RPMI8226 (cell line): Measurements from ENCODE around the gene ABCC12.

ENCODE experiments used
- DNase-seq: peaks from one replicate; pipeline ENCODE4 v3.0.0-alpha.2; 2015

Gene ABCC12

DNA sequence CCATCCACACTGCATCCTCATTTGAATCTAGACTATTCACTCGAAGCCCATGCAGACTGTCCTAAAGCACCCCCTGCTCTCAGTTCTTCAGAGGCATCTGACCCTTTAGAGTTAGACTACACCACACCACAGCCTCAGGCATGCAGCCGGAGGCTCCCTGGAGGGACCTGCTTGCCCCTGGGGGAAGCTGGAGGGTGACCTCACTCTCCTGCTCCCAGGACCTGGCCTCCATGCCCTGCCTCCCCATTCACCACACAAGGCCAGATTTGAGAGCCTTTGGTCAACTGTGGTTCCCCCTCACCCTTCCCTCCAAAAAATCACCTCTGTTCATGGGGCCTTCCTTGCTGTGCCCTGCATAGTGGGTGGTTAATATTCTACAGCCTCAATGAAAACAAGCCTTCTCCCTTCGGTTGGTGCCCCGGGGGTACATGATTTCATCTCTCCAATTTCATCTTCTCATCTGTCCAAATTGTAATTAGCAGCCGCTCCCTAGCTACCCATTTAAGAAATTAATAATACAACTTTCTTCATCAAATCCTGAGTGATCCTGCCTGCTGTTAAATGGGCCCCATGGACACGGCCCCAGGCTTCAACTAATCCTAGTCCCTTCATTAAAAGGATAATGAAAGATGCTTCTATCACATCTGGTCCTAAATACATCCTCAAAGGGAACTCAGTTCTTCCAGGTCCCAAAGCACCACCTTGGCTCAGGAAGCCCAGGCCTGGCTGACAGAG lies 24.4 kb downstream of the ABCC12 start:
- no peak for DNase-seq

DNA sequence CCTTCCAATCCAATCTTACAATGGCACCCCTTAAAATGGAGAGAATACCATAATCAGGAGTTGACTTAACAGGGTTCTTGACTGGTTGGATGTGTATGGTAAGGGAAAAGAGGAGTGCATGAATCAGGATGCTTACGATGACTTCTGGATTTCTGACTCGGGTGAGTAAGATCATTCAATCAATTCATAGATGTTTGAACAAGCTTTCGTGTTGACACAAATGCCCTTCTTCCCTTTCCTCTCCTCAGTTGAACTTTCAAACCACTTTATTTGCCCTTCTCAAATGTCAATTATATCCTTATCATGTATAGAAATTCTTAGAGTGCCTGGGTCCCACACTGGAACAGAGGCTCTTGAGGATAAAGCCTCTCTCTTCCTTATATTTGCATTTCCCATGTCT lies 25.9 kb downstream of the ABCC12 start:
- no peak for DNase-seq

DNA sequence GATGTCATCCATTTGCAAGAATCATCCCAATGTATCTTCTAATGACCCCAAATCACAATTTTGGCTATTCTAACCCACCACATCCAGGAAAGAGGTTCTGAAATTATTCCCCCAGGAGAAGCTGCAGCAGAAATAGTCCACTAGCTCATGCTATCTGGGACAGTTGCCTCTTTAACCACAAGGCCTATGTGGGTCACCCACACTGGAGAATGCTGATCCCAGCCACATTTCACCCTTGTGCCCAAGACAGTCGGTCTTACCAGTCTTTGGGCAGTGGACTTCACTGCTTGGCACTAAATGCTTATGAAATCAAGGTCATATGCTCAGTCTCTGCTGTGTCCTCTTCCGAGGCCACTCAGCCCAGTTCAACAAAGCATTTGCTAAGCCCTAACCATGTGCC lies 27.0 kb downstream of the ABCC12 start:
- DNase-seq = no peak

DNA sequence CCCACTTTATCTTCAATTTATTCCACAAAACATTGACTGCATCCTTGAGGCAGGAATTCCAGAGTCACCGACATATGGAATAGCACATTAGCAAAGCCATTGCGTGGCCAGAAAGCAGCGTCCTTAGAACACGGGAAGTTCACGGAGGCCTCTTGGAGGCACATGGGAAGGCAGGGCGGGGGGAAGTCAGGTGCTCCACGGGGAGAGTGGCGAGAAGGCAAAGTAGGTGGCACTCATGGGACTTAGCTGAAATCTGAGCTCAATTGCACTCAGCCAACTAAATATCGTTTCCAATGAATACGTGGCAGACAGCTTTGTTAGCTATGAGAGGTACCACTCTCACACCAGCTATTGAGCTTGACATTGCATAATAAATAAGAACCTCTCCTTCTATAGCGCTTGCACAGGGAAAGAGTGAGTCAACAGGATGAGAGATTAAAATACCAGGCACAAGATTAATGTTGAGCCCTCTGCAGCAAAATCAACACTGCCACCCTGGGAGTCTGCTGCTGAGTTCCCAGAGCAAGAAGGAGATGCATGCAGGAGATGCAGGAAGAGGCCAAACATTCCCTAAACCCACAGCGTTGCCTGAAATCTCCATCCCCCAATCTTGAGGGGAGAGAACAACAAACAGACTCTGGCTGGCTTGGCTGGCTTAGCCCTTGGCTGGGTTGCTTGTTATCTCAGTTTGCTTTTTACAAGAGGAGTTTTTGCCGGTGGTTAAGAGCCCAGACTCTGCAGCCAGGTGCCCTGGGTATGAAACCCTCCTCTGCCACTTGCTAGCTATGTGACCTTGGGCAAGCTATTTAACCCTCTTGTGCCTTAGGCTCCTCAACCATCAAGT lies 28.8 kb downstream of the ABCC12 start:
- no peak for DNase-seq

DNA sequence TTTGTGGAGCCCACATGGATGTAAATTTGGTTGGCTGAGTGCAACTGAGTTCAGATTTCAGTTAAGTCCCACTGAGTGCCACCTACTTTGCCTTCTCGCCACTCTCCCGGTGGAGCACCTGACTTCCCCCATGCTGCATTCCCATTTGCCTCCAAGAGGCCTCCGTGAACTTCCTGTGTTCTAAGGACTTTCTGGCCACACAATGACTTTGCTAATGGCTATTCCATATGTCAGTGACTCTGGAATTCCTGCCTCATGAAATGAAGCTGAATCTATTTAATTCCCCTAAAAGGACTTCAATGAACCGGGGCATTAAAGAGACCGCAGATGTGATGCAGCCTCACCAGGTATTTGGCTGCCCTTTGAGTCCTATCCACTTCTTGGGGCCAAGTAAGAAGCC lies 29.9 kb downstream of the ABCC12 start:
- DNase-seq = no peak

DNA sequence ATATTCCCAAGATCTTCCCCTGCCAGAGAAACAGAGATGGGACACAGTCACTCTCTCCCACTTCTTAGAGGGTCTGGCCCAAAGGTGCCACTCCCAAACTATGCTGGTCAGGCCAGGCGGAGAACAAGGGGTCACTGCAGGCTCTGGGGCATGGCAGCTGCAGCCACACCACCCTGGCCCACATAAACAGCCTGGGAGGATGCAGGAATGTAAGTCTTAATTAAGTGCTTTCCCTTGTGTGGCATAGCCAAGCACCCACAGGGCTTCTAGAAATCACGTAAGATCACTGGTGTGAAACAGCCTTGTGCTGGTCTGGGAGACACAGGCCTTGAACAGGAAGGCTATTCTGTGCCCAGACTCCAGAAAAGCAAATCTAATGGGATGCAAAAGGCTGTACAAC lies 31.5 kb downstream of the ABCC12 start:
- no peak for DNase-seq

DNA sequence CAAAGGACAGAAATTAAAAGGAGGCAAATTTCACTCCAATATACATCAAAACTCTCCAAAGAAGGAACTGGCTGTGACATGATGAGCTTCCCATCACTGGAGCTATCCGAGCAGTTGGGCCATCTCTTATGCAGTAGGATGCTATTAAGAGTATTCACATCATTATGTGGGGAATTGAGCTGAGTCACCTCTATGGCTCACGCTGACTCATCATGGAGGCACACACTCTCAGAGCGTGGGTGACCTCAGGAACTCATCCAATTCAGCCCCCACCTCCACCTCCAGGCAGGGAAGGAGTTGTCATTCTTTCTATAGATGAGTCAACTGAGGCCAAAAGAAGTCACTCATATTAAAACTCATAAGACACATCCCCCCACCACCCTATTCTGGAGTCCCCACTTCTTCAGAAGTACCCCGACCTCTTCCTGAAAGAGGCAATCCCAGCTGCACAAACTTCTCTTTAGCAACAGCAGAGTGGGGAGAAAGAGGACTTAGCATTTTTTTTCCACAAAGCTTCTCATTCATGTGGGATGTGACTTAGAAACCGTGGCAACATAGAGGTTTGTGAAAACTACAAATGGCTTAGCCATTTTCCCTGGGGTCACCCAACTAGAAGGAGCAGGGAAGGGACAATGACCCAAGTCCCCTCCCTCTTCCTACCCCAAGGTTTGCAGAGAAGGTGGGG lies 32.5 kb downstream of the ABCC12 start:
- DNase-seq = no peak

DNA sequence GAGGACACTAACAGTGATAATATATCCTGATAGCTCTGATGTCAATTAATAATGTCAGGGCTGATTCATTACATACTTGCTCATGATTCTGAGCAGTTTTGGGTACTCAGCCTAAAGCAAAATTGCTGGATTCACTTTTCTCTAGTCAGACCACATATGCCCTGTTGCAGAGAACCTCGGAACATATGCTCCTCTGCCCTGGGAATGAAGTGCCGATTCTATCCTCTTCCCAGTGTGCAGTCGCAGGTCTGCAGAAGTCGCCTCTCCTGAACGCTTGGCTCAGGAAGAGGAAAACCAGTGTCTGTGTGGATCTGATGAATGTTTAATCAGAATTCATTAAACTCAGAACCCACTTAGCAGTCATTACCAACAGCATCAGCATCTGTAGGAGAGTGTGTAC lies 34.5 kb downstream of the ABCC12 start:
- DNase-seq = no peak

DNA sequence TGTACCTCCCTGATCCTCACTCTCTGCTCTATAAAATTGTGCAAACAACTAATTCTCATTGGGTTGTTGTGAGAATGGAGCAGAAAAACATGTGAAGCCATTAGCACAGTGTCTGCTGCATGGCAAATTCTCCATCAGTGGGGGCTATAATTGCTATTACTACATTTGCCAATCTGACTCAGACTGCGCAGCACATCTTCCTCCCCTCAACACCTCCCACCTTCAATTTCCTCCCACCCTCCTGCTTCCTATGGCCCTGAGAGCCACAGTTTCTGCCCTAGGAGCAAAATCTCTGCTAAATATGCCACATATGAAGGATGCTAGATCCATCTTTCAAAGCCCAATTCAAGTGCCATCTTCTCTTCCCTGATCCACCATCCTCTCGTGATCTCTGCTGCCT lies 37.0 kb downstream of the ABCC12 start:
- no peak for DNase-seq

DNA sequence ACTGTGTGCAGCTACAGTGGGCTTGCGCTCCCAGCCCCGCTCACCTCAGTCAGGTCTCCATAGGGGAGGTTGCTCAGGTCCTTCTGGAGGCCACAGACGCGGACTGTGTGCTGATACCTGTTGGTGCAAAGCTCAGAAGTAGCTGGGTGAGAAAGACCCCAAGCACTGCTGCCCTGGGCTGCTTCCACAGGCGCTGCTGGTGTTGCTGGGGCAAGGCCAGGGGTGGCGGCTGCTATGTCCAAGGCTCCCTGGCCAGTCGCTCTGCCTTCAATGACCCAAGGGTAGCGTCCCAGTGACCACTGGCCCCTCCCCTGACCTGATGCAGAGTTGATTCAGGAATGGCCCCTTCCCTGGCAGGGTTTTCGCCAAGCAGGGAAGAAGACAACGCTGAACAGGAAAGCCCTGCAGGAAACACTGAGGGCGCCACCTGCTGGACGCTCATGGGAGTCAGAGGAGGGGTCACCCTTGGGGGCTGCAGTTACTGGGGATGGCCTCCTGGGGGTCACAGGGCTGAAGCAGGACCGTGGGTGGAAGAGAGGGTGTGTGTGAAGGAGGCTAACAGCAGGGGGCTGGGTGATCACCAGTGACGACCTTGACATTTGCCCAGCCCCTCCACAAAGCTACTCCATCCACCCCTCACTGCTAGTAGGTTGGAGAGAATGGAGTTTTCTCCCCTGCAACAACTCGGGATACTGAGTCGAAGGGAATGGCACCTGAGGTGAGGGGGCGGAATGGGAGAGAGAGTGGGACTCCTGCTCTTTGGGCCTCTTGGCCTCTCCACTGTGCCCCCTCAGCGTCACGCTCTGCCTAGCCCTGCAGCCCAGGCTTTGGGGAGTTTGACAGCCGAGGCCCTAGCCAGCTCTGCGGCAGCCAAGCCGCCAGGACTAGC lies 38.3 kb downstream of the ABCC12 start:
- peak; percentile 69 for DNase-seq

DNA sequence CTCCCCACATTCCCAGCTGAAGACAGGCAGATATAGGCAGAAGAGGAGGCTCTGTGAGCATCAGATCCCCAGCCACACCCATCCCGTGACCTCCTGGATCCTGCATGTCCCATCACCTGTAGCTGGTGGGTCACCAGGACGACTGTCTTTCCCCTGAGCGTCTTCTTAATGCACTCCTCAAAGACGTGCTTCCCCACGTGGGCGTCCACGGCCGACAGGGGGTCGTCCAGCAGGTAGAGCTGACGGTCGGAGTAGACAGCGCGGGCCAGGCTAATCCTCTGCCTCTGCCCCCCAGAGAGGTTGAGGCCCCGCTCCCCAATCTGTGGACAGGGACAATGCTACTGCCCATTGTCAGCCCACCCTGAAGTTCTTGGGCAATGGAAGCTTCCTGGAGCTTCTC lies 40.5 kb downstream of the ABCC12 start:
- DNase-seq = no peak

DNA sequence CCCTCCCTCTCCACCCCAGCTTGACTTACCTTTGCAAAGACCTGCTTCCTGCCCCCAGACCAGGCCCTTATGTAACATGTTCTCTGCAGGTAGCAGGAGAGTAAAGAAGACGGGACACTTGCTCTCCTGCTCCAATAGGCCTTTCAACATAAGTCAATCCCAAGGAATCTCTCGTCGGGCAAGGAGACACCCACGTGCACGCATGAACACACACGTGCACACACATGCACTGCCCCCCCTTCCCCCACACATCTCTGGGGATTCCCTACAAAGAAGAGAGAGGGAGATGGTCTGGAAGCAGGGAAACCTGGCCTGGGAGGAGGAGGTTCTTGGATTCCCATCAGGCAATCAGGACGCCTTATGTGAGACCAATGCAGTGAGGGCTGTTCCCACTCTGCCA lies 41.4 kb downstream of the ABCC12 start:
- DNase-seq = no peak

DNA sequence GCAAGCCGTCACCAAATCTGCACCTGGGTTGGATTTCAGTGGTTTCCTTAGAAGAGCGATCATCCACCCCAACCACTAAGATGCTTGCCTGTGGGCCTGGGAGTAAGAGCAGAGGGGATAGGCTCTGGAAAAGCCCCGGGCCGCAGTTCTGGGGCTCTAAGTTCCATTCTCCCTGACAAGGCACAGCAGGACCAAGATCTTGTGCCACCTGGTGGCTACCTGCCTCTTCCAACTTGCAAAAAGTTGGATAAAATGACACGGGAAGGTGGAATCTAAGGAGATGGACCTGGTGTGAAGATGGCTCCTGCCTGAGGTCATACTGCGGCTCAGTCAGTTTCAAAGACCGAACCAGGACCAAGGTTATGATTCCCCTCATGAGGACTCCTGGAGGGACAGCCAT lies 42.3 kb downstream of the ABCC12 start:
- DNase-seq = no peak

DNA sequence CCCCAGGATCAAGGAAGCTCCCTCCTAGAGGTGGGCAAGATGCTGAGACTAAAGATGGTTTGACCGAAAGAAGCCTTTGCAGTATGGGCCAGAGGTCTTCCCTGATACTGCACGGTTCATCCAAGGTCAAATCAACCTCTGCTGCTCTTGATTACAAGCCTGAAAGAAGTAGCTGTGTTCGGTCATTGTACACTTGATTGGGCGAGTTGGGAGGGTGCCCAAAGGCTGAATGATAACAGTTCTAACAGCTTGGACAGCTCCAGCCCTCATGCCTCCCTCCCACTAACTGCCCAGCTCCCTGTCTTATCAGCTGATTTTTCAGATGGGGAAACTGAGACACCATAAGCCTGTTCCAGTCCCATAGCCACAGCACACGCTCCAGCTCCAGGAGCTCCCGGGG lies 42.8 kb downstream of the ABCC12 start:
- DNase-seq = no peak

DNA sequence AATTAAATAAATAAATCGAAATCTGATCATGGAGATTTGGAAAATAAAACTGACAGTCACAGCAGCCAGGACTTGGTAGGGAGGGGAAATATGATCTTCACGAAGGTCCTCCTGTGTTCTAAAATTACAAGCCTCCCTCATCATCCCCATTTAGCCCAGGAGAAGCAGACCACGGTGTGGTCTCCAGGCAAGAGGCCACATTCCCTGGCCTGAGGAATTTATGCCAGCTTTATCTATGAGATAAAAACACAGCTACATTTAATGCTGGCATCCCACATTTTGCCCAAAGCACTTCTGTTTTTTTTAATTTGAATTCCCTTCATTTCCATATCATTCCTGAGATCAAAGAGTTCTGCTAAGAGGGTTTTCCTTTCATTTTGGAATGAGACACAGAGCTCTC lies 43.2 kb downstream of the ABCC12 start:
- no peak for DNase-seq

DNA sequence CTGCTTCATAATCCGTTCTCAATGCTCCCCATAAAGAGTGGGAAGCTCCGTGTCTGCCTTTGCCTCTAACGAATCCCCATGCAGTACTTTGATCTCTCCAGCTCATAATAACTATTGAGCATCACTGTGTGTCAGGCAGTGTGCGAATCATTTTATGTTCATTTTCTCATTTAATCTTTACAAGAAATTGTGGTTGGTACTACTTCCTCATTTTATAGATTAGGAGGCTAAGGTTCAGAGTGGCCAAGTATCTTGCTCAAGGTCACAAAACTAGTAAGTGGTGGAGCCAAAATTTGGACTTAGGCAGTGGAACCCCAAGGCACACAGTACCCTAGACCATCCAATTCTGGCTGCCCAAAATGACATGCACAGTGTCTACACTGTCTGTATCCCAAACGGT lies 44.8 kb downstream of the ABCC12 start:
- DNase-seq = no peak

DNA sequence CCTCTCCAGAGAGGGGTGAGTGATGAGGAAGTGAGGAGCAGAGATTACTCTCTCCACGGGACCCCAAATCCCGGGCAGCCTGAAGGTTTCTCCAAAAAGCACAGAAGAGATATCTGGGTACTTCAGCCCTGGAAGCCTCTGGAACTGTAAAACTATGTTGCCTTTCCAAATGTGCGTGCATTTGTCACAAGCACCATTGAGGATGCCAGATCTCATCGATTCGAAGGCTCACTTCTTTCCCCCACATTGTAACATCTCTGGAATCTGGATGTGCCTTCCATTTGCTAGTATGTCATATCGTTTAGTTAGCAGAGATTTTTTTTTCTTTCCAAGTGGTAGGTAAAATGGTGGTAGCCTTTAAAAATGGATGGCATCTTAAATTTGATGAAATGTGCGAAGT lies 45.8 kb downstream of the ABCC12 start:
- DNase-seq = no peak

DNA sequence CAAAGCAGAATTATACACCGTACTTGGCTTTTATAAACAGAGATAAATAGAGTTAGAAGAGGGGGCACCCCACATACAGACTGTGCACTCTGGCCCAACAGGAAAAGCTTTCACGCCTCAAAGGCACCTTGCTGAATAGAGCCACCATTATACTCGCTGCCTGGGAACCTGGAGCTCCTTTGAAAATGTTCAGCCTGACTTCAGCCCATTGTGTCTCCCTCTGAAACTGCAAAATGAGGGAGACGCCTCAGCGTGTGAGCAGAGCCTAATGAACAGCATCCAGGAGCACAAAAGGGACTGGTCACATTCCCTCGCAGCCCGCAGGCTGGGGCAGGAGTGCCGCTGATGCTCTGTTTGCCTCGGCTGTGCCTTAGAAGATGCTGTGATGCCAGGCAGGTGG lies 46.3 kb downstream of the ABCC12 start:
- no peak for DNase-seq

DNA sequence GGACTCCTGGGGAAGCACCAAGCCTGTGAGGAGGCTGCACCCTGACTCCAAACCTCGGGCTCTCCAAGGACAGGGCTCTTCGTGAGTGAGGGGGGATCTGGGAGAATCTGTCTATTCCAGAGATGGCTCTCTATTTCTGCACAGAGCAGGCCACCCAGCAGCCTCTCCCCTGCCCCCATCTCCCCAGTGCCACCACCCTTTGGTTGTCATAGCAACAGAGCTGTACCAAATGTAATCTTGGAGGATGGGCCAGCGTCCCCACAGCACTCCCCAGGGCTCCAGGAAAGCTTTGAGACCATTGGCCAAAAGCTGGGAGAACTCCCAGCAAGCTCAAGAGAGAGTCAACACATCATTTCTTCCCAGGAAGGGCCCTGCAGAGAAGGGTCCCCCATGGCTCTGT lies 49.3 kb downstream of the ABCC12 start:
- no peak for DNase-seq
